A673 (cell line): ENCODE measurements around the gene NAT14. TPM values are rescaled to one million over a fixed set of nuclear protein-coding genes. Genes with fewer than 3 reads are reported as not detected.
"Not testable (repeated sequence)": the region's sequence is repeated elsewhere in the genome, so short reads cannot be mapped to it uniquely, and the experiment has no call there.

Experiments used
- BruUV-seq: library from RNA; stranded (reverse); fragments of 400-500 nt; replicated peaks from 2 replicates; lab custom pipeline; 2021; lab: Mats Ljungman, UMichigan
- CTCF ChIA-PET: fragments of 300-600 bp; sonication (Branson Sonifier 250); formaldehyde crosslinking; loops from one replicate; lab custom pipeline; 2022; ENCODE audit warnings: antibody characterized with exemption; lab: Charles Lee
- POLR2A ChIA-PET: fragments of 300-600 bp; sonication (Branson Sonifier 250); formaldehyde crosslinking; loops from one replicate; lab custom pipeline; 2022; ENCODE audit warnings: antibody characterized with exemption; ENCODE audit not compliant: low non-redundant PET; lab: Charles Lee
- DNase-seq: peaks from one replicate; pipeline ENCODE4 v3.0.0-alpha.2; 2015; ENCODE audit warnings: low spot score
- H3K27ac ChIP-seq: fragments of 200-600 bp; sonication (generic); 2 replicates; pipeline ENCODE4 v1.5.1; 2016; ENCODE audit warnings: mixed run types, low read depth, mild to moderate bottlenecking, mixed read lengths, antibody characterized with exemption, low read length; ENCODE audit not compliant: poor library complexity, severe bottlenecking
- H3K27me3 ChIP-seq: fragments of 200-600 bp; sonication (generic); replicated peaks from 2 replicates; pipeline ENCODE4 v1.6.1; 2017; ENCODE audit warnings: mixed run types, low read depth, mild to moderate bottlenecking, mixed read lengths, antibody characterized with exemption, low read length; ENCODE audit not compliant: insufficient read depth, poor library complexity
- H3K36me3 ChIP-seq: fragments of 200-600 bp; sonication (generic); 2 replicates; pipeline ENCODE4 v1.6.1; 2016; ENCODE audit warnings: mixed run types, mild to moderate bottlenecking, mixed read lengths, antibody characterized with exemption, low read length; ENCODE audit not compliant: insufficient read depth, poor library complexity, severe bottlenecking
- H3K4me1 ChIP-seq: fragments of 200-600 bp; sonication (generic); 2 replicates; pipeline ENCODE4 v1.6.1; 2017; ENCODE audit warnings: mixed run types, mild to moderate bottlenecking, mixed read lengths, antibody characterized with exemption, low read length; ENCODE audit not compliant: insufficient read depth, poor library complexity, severe bottlenecking
- H3K4me3 ChIP-seq: fragments of 200-600 bp; sonication (generic); 2 replicates; pipeline ENCODE4 v1.5.1; 2016; ENCODE audit warnings: low read depth, mixed run types, mild to moderate bottlenecking, mixed read lengths, low read length; ENCODE audit not compliant: poor library complexity, severe bottlenecking
- H3K9me3 ChIP-seq: fragments of 200-600 bp; sonication (generic); 2 replicates; pipeline ENCODE4 v1.6.1; 2016; ENCODE audit warnings: mixed run types, low read depth, mild to moderate bottlenecking, mixed read lengths, antibody characterized with exemption, low read length; ENCODE audit not compliant: poor library complexity, severe bottlenecking
- CTCF ChIP-seq: fragments of 300-800, 200-600 bp; sonication (generic); conservative IDR thresholded peaks from 2 replicates; pipeline ENCODE4 v1.5.1; 2017; ENCODE audit warnings: low read depth, mild to moderate bottlenecking, antibody characterized with exemption, low read length, moderate library complexity, mixed read lengths
- EZH2 ChIP-seq: fragments of 200-600 bp; sonication (generic); IDR thresholded peaks from 2 replicates; pipeline ENCODE4 v1.6.1; 2017; ENCODE audit warnings: borderline replicate concordance, low read depth, mild to moderate bottlenecking, mixed read lengths, antibody characterized with exemption, low read length; ENCODE audit not compliant: poor library complexity, severe bottlenecking
- intact Hi-C: fragments of 100-400 bp; cut with micrococcal nuclease; formaldehyde crosslinking; loops from one replicate; pipeline ENCODE4 v1.10.0; 2022; ENCODE audit not compliant: unreplicated experiment
- total RNA-seq: library from RNA; stranded (reverse); gene quantifications from 2 replicates; pipeline ENCODE4 v1.2.3, GENCODE V29; 2021

NAT14 gene
- total RNA-seq, 1 experiment from 2014 or later = 55.1 TPM

DNA sequence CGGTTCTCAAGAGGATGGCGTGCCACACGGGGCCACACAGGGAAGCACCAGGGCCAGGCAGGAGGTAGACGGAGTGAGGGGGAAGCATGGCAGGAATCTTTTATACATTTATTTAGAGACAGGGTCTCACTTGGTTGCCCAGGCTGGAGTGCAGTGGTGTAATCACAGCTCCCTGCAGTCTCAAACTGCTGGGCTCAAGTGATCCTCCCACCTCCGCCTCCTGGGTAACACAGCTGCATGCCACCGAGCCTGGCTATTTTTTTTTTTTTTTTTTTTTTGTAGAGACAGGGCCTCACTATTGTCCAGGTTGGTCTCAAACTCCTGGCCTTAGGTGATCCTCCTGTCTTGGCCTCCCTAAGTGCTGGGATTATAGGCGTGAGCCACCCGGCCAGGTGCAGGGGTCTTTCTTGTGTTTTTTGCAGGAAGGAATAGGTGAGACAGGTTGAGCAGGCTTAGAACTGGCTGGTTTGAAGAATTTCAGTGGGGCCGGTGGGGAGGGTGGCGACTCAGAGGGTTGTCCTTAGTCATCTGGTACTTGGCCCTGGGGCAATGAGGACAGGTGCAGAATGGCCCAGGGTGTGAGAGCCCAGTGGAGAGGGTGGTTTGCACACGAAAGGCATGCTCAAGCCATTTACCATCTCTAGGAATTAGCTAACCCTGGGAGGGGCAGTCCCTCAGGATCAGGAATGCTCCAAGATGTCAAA is 10.8 kb downstream of the NAT14 start:
- TF ChIP-seq EZH2 (no peak), CTCF (no peak)
- Histone ChIP-seq H3K27me3 (no peaks in the 10 kb centered on the region), H3K27ac (no peak overlapping the region), H3K9me3 (no peaks in the 10 kb centered on the region), H3K4me1 (peaks cover 4% of the 10 kb centered on the region), H3K36me3 (no peaks in the 10 kb centered on the region), H3K4me3 (no peak overlapping the region)
- ChIA-PET CTCF (no interaction called here), POLR2A (no interaction called here)
- no peak for DNase-seq
- BruUV-seq = no TSS peak
- intact Hi-C loops = no loop called here

DNA sequence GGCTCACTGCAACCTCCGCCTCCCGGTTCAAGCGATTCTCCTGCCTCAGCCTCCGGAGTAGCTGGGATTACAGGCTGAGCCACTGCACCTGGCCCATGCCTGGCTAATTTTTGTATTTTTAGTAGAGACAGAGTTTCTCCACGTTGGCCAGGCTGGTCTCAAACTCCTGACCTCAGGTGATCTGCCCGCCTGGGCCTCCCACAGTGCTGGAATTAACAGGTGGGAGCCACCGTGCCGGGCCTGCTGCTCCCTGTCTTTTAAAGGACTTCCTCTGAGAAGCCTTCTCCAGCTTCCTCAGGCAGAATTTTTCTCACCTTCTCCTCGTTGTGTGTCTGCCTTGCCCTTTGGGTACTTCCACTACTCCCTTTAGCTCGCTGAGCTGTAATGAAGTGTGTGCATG is 11.8 kb downstream of the NAT14 start:
- CTCF ChIA-PET, BruUV-seq, intact Hi-C loops: not testable (repeated sequence)

DNA sequence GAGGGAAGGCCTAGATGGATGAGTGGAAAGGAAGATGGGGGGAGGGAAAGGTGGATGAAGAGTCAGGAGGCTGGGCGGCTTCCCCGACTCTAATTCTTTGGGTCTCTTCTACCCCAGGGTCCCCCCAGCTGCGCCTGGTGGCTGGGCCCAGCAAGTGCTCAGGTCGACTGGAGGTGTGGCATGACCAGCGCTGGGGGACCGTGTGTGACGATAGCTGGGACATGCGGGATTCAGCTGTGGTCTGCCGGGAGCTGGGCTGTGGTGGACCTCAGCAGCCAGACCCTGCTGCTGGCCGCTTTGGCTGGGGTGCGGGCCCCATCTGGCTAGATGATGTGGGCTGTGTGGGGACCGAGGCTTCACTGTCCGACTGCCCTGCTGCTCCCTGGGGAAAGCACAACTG is 12.8 kb downstream of the NAT14 start:
- H3K27ac ChIP-seq = no peak overlapping the region
- peaks cover 4% of the 10 kb centered on the region for H3K4me1 ChIP-seq
- no peak for DNase-seq
- H3K36me3 ChIP-seq = no peaks in the 10 kb centered on the region
- no TSS peak for BruUV-seq
- H3K9me3 ChIP-seq = no peaks in the 10 kb centered on the region
- CTCF ChIA-PET = no interaction called here
- H3K27me3 ChIP-seq = no peaks in the 10 kb centered on the region
- intact Hi-C loops = no loop called here
- TF ChIP-seq EZH2 (no peak), CTCF (no peak)
- POLR2A ChIA-PET = no interaction called here
- H3K4me3 ChIP-seq = no peak overlapping the region

More for the DNA sequence above, 11.8 kb downstream of the NAT14 start:
- H3K36me3 ChIP-seq, DNase-seq, H3K4me3 ChIP-seq, H3K4me1 ChIP-seq, POLR2A ChIA-PET, H3K27me3 ChIP-seq, H3K27ac ChIP-seq, H3K9me3 ChIP-seq: not testable (repeated sequence)

DNA sequence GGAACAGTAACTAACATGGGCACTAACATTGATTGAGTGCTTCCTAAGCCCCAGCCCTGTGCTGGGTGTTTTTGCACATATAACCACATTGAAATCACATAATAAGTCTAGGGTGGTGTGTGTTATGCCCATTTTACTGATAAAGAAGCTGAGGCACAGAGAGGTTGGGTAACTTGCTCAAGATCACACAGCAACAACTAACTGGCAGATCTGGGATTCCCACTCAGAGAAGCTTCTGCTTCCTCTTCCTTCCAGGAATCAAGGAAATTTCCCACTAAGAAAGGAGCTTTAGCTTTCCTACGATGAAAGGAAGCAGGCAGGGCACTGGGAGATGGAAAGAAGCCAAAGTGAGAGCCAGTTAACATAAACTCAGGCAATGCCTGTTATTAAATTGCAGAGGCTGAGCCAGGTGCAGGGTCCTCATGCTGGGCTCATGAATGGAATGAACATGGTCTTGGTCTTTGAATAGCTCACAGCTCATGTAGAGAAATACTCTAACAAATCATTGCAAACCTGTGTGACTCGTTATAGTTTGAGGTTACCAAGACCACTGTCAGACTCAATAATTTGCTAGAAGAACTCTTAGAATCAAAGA is 13.4 kb downstream of the NAT14 start:
- ChIA-PET POLR2A (no interaction called here), CTCF (no interaction called here)
- TF ChIP-seq CTCF (no peak), EZH2 (no peak)
- H3K4me1 ChIP-seq = peaks cover 4% of the 10 kb centered on the region
- no peaks in the 10 kb centered on the region for H3K9me3 ChIP-seq
- no peak for DNase-seq
- BruUV-seq = no TSS peak
- intact Hi-C loops = no loop called here
- H3K36me3 ChIP-seq = no peaks in the 10 kb centered on the region
- no peak overlapping the region for H3K27ac ChIP-seq
- H3K27me3 ChIP-seq = no peaks in the 10 kb centered on the region
- no peak overlapping the region for H3K4me3 ChIP-seq
